HG02870 (cell line): ENCODE measurements around the gene HLA-DMB.

ENCODE experiments used
- ATAC-seq: cut with Tn5 transposase; IDR thresholded peaks from one replicate; pipeline ENCODE4 v1.9.1; 2021; ENCODE audit warnings: mild to moderate bottlenecking, moderate library complexity; ENCODE audit not compliant: unreplicated experiment

HLA-DMB gene

DNA sequence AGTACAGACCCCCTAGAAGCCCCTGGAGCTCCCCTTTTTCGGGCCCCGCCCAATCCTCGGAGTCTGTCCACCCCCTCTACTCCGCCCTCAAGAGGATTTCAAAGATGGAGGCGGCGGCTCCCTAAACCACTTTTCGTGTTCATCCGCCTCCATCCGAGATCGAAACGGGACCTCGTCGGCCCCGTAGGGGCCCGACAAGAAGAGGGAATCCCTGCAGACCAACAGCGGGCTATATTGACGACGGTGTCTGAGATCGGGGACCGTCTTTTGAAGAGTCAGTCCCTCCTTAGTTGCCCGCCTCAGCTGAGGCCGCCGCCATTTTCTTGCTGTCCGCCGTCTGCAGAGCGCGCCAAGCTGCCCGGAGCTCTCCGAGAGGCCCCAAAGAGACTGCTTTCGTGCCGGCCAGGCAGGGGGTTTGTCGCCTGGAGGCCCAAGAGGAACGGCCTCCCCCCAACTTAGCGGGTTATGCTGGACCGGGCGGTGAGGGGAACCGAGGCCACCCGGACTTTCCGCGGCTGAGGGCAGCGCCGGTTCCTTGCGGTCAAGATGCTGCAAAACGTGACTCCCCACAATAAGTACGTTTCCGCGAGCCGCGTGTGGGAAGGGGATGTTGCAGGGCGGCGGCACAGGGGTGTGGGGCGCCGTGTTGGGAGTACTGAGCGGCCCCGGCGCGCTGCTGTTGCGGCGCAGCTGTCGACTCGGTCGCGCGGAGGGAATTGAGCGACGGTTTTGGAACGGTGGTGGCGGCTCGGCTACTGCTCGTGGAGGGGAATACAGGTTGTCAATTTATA lies 31.7 kb upstream of the HLA-DMB start:
- ATAC-seq: no peak

DNA sequence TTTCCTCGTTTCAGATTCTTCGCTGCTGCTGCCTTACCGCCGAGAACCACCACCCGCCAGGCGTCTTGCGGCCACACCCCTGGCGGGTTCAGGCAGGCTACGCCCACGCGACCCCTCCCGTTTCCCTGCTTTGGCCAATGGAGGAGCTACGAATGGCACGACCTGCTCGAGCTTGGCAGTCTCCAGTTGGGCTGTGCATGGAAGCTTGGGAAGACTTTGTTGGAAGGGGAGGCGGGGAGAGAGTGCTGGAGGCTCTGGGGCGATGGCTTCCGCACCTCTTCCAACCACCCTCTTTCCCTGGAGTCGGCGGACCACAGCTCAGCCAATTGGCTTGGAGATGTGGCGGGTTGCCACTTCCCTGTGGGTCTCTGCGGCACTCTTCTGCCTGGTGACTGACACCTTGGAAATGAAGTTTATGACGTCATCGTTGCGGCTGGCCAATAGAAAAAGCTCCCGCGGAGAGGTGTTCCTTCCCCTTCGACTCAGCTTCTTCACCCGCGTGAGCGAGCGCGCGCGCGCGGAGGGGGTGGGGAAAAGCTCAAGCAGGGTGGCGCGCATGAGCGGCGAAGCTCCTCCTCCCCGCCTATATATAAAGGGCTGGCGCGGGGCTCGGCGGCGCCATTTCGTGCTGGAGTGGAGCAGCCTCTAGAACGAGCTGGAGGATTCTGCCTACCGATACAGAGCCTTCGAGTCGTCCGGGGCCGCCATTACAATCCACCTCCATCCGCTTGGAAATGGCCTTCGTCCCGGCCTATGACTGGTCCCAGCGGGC lies 30.9 kb upstream of the HLA-DMB start:
- peak; percentile 48 for ATAC-seq

DNA sequence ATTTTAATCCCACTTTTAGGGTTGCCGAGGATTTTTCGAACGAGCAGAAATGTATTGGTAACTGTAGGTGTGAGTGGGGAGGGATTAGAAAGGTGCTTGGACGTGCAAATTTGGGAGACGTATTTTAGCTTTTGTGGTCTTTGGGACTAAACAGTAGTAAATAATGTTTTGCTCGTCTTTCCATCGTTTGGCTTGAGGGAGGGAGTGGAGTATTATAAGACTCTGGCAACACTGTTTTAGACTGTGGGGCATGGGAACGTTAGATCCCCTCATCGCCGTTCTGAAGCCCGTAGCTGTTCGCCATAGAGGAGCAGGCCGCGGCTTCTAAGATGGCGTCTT lies 30.4 kb upstream of the HLA-DMB start:
- no peak for ATAC-seq

DNA sequence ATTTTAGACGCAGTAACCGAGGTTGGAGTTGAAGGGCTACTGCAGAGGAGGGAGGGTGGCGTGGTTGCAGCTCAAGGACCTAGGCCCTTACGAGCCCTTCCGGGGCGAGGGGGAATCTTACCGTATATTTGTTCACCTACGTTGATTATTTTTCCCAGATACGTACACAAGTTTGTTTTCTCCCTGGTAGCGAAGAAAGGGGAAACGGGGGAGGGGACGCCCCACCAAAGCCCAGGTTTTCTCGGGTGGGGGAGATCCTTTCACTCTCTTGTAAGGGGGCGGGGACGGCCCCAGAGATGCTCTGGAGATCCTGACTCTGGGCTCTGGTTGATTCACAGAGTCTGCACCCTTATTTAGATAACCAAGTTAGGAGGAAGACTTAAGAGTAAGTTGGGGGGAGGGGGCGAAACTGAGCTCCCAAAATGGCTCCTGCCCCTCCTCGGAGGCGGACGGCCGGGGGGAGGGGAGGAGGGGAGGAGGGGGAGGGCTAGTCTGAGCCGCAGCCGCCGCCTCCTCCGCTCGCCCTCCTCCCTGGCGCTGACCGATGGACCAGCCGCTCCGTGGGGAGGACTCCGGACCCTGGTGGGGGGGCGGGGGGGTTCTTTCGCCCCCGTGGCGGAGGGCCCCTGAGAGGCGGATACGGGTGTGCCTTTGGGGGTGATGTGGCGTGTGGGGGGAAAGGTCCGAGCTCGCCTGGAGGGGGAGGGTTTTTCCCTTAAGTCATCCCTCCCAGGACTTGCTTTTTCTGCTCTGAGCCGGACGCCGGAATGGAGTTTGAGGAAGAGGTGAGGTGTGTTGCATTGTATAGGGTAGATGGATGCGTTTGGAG lies 29.8 kb upstream of the HLA-DMB start:
- ATAC-seq: no peak

DNA sequence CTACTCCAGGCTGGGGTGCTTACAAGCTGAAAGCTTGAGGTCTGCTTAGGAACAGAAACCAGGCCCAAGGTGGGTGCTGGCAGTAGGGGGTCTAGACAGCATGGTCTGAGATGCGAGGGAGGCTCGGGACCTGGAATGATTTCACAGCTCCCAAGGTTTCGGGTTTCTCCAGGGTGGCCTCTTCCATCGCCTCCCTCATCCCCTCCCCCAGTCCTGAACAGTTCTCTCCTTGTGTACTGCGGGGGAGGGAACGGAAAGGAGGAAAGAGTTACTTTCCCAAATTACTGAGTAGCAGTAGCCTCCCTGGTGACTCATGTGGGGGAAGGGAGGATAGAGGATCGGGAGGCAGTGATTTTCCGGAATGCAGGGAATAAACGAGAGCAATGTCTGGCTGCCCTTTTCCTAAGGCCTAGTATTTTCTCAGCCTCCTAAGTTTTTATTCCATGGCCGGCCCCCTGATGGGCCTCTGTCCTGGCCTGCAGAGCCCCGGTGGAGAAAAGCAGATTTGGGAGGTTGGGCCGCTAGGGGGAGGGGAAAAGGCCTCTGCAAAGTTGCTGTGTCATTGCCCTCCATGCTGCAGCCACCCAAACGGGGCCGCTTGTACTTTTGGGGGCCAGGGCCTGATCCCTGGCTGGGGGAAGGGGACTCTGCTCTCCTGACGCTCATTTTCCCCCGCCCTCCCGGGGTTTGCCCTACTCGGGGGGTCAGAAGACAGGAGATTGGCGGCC lies 29.0 kb upstream of the HLA-DMB start:
- no peak for ATAC-seq

- ATAC-seq: no peak
Measured at GRCh38 chr6:32968867-32969684, 28.2 kb upstream of the HLA-DMB start.

DNA sequence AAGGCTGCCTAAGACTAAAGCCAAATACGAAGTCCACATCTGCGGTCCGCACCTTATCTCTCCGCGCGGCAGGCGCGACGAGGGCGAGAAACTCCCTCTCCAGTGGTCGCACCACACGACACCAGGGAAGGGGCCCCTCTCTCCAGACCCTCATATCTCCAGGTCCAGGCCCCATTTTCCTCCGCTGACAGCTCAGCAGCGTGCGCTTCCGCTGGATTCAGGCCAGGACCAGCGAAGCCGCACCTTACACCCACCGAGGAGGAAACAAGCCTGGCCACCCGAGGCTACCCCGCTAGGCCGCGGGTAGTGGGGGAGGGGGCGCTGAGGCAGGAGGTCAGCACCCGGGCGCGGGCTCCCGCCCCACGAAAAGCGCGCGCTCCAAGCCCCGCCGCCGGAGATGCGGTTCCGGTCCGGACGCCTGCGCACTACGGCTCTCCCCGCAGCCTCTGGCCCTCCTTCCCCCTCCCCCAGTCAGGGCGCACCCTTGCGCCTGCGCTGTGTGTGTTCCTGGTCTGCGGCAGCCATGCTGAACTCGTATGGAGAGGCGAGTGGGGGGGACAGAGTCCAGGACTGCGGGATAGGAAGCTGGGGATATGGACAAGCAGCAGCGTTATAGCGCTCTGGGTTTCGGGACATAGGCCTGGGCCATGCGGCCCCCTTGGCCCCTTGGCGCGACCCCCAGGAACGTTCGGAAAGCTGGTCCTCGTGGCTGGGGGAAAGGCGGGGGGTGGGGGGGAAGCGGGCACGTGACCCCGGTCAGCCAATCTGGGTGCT lies 27.5 kb upstream of the HLA-DMB start, which contains the start of gene BRD2:
Gene BRD2, plus strand, starts transcription at position 502 of the 774 bp plus-strand sequence. CDS start 4,305 bp downstream, outside the sequence.
- peak; percentile 33 for ATAC-seq

- ATAC-seq: no peak
Measured at GRCh38 chr6:32967151-32968091, 26.6 kb upstream of the HLA-DMB start.

DNA sequence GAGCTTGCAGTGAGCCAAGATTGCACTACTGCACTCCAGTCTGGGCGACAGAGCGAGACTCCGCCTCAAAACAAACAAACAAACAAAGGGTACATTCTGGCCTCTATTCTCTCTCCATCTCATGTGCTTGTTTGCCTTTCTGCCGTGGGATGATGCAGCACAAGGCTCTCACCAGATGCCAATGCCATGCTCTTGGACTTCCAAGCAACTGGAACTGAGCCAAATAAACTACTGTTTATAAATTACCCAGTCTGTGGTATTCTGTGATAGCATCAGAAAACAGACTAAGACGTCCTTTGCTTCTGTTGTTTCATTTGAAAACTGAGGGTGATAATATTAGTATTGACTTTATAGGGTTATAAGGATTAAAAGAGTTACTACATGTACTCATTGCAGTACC lies 23.9 kb upstream of the HLA-DMB start:
- no peak for ATAC-seq

- no peak for ATAC-seq
Measured at GRCh38 chr6:32963866-32964265, 23.0 kb upstream of the HLA-DMB start.

GRCh38 chr6:32962213-32962826 lies 21.5 kb upstream of the HLA-DMB start:
- ATAC-seq: no peak

DNA sequence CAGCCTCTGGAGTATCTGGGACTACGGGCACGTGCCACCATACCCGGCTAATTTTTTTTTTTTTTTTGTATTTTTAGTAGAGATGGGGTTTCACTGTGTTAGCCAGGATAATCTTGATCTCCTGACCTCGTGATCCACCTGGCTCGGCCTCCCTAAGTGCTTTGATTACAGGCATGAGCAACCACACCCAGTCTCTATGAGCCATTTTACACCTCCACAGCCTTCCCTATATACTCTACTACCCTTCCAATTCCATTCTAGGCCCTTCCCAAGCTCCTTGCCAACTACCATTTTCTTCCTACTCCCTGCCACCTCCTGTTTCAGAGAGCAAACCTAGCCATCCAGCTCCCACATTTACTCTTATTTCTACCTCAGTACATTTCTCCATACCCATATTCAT lies 19.7 kb upstream of the HLA-DMB start:
- no peak for ATAC-seq

GRCh38 chr6:32956176-32956575 lies 15.3 kb upstream of the HLA-DMB start:
- no peak for ATAC-seq

DNA sequence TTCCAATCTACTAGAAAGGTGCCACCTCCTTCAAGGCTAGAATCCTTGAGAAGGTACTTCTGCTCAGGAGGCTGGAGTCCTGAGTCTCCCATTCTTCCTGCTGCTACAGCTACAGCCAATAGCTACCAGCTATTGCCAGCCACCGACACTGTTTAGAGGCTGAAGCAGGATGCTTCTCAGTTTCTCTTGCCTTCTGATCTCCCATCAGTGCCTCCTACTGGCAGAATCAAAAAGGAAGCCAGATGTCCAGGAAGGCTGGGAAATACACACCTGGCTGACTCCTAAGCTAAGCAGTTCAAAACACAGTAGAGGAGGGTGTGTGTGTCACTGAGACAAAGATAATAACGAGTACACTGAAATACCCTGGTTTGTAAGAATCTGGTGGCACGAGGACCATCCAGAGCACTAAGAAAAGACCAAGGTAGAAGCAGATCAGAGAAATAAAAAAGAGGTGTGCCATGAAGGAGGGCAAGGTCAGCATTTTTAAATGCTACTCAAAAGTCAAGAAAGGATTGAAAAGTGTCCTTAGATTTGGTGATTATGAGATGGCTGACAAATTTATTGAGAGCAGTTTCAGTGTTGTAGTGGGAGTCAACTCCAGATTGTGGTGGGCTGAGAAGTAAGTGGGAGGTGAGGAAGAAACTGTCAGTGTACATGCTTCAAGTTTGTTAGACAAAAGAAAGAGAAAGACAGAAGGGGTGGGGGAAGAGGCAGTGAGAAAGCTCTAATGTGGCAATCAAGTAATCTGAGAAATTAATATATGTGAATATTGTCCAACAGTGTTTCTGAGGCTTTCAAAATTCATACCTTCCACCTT lies 14.4 kb upstream of the HLA-DMB start:
- no peak for ATAC-seq

- ATAC-seq: no peak
Measured at GRCh38 chr6:32954267-32954666, 13.4 kb upstream of the HLA-DMB start.

GRCh38 chr6:32953775-32954174 lies 12.9 kb upstream of the HLA-DMB start:
- ATAC-seq: no peak
